ENCODE results near the gene ABHD15.
"Not testable (repeated sequence)": the region's sequence is repeated elsewhere in the genome, so short reads cannot be mapped to it uniquely, and the experiment has no call there.

Gene ABHD15

DNA sequence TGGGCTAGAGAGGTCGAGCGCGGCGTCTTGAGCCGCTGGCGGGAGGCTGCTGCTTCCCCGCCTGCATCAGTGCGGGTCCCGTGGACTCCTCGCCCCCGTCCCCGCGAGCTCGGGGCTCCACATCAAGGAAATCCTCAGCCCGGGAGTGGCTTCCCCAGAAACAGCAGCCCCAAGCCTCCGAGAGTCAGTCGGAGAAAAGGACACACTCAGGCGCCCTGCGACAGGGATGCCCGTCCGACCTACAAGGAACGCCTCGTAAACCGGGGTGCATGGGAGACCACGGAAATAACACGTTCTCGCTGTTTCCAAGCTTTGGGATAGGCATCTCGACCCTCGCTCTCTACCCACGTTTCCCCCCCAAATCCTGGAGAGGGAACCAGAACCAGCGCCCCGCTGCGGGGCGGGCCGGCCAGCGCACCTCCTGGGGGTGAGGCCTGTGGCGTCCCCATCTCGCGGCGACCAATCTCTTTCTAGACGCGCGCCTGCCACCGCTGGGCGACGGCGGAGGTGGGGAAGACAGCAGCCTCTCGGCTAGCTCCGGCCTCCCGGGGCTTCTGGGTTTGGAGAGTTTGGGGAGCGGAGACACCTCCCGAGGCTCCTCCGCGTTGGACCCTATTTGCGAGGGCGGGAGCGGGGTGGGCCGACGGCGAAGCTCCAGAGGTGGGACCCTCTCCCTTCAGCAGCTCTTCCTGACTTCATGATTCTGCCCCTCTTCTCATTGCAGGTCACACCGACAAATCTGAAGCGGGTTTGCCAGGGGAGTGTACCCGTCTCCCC, 905 bp upstream of the ABHD15 start:
- no peak for DNase-seq

DNA sequence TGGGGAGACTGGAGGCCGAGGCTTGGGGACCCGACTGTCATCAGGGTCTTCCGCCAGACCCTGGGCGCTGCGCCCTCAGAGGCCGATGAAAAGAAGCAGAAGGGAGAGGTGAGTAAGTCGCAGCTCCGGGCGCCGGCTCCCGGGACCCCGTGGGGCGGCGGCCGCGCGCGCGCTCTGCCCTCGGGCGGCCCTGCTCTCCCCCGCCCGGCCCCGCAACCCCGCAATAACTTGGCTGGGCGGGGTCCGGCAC, 392 bp upstream of the ABHD15 start:
- DNase-seq: no peak

DNA sequence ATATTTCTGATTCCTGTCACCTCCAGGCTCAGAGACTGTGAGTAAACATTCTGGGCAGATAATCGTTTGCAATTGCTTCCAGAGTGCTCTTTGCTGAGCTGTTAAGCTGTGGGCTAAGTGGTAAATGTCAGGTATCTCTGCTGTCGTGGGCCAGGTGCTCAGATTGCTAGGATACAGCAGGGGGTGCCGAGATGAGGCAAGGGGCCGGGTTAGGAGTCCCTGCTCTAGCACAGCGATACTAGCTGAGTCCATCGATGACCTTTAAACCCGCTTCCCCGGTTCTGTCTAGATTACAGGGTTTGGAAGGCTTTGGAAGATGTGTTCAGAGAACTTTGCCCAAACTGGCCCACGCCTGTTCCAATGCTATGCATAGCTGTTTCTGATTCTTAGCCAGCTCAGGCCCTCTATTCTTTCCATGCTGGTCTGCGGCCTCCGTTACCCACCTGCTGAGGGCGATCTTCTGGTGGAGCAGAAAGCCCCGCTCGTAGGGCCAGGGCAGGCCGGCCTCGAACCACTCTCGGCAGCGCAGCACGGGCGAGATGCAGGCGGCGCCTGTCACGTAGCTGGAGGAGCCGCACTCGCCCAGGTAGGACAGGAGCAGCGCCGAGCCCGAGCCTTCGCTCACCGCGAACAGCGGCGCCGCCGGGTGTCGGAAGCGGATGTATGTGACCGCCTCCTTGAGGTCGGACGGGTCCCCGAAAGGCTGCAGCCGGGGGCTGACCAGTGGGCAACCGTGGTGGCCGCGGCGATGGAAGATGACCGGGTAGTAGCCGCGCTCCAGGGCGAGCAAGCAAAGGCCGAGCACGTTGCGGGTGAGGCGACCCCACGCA, 979 bp downstream of the ABHD15 start:
- no peak for DNase-seq

DNA sequence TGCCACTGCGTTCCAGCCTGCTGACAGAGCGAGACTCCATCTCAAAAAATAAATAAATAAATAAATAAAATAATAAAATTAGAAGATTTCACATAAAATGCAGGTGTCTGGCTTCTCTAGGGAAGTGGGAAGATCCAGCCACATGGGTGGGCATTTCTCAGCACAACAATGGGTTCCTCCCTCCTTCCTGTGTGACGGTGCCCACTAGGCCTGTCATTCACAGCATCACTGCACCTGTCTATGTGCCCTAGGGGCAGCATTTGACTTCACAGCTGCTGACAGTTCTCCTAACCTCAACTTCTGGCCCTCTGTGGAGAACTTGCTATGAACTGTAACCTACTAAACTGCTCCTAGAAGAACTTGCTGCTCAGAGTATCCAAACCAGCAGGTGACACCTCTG, 3.0 kb downstream of the ABHD15 start:
- no peak for DNase-seq

- DNase-seq: no peak
These were observed 4.2 kb downstream of the ABHD15 start for GRCh38 chr17:29562615-29563014.

GRCh38 chr17:29561554-29562517, 5.0 kb downstream of the ABHD15 start:
- DNase-seq: no peak

- DNase-seq: peak; percentile 61
These were observed 6.5 kb downstream of the ABHD15 start for GRCh38 chr17:29560316-29560715.

DNA sequence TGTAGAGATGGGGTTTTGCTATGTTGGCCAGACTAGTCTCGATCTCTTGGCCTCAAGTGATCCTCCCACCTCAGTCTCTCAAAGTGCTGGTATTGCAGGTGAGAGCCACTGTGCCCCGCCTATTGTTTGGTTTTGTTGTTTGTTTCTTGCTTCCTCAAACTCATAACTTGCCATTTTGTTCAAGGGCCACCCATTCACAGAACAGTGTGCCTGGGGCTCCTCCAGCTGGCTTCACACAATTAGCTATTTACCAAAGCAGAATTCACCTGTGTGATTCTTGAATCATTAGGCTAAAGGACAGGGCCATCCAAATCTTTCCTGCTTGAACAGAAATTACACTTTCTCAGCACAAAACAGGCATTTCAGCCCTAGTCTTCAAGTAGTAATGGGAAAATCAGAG, 7.2 kb downstream of the ABHD15 start:
- DNase-seq: no peak

GRCh38 chr17:29558139-29558538, 8.7 kb downstream of the ABHD15 start:
- DNase-seq: not testable (repeated sequence)

DNA sequence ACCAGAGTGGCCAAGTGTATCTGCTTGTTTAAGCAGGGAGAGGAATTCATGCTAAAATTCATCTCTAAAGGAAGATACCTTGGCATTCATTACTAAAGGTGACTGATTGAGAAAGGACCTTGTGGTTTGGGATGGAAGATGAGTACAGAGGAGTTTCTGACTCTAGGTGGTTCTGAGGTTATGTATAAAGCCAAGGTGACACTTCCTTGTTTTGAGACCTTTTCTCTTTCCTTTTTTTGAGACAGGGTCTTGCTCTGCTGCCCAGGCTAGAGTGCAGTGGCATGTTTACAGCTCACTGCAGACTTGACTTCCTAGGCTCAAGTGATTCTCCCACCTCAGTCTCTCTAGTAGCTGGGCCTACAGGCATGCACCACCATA, 9.1 kb downstream of the ABHD15 start:
- DNase-seq: no peak

- no peak for DNase-seq
These were observed 9.6 kb downstream of the ABHD15 start for GRCh38 chr17:29557085-29557738.

GRCh38 chr17:29555840-29556239, 11.0 kb downstream of the ABHD15 start:
- no peak for DNase-seq

- DNase-seq: no peak
These were observed 17.5 kb downstream of the ABHD15 start for GRCh38 chr17:29549177-29549923.

DNA sequence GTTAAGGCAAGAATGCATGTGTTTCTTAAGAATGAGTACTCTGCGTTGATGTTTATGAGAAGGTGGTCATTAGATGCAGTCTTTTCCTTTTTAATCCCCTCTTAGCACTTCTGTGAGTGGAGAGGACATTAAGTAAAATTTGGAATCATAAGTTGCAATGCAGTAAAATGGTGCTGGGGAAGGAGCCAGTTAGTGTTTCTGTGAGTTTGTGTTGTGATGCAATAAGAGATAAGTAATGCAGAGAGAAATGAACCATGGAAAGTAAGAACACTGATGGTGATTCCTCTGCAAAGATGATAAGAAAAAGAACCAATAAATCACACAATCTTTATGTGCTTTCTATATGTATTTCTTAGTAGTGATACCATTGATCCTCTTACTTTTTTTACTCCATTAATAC, 20.0 kb downstream of the ABHD15 start:
- DNase-seq: no peak

GRCh38 chr17:29546085-29546484, 20.8 kb downstream of the ABHD15 start:
- DNase-seq: no peak

- DNase-seq: no peak
These were observed 22.8 kb downstream of the ABHD15 start for GRCh38 chr17:29544066-29544465.

DNA sequence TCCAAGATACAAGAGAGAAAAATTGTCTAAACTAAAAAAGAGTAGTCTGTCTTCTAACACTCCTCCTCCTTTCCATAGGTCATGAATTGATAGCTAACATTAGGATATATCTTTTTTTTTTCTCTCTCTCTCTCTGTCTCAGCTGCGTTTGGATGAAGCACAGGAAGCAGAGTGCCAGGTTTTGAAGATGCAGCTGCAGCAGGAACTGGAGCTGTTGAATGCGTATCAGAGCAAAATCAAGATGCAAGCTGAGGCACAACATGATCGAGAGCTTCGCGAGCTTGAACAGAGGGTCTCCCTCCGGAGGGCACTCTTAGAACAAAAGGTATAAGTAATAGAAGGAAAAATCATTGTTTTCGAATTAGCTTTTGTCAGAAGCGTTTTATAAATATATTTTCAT, 32.9 kb downstream of the ABHD15 start:
- DNase-seq: no peak

DNA sequence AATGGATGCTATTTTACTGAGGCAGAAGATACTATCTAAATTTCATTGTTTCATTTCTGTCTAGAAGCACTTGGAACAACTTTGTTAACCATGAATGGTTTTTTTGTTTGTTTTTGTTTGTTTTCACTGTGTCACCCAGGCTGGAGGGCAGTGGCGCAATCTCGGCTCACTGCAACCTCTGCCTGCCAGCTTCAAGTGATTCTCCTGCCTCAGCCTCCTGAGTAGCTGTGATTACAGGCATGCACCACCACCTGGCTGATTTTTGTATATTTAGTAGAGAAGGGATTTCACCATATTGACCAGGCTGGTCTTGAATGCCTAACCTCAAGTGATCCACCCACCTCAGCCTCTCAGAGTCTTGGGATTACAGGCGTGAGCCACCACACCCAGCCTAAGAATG, 40.5 kb downstream of the ABHD15 start:
- no peak for DNase-seq

- DNase-seq: no peak
These were observed 42.1 kb downstream of the ABHD15 start for GRCh38 chr17:29524692-29525091.

- no peak for DNase-seq
These were observed 48.5 kb downstream of the ABHD15 start for GRCh38 chr17:29518359-29518758.

DNA sequence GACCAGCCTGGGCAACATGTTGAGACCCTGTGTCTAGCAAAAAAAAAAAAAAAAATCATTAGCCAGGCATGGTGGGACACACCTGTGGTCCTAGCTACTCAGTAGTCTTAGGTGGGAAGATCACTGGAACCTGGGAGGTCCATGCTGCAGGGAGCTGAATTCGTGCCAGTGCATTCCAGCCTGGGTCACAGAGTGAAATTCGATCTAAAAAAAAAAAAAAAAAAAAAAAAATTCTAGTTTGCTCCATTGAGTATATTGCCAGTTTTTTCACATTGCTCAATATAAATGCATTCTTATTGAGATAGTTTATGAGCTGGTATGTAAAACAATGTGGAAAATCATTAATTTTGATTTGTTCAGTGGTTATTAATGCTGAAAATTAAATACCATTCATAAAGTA, 52.0 kb downstream of the ABHD15 start:
- no peak for DNase-seq

DNA sequence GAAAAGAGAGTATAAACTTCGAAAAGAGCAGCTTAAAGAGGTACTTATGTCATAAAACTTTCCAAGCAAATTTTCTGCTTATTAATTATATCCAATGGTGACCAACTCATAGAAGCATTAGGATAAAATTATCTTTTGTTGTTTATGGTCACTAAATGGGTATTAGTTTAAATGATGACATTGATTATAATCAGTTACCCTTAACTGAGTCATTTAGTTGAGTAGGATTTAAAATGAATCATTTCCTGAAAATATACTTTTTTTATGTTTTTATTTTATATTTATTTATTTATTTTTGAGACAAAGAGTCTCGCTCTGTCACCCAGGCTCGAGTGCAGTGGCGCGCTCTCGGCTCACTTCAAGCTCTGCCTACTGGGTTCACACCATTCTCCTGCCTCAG, 55.9 kb downstream of the ABHD15 start:
- no peak for DNase-seq

All from SIG-M5 (cell line).